ENCODE results near the gene MORN4.

The MORN4 gene

DNA sequence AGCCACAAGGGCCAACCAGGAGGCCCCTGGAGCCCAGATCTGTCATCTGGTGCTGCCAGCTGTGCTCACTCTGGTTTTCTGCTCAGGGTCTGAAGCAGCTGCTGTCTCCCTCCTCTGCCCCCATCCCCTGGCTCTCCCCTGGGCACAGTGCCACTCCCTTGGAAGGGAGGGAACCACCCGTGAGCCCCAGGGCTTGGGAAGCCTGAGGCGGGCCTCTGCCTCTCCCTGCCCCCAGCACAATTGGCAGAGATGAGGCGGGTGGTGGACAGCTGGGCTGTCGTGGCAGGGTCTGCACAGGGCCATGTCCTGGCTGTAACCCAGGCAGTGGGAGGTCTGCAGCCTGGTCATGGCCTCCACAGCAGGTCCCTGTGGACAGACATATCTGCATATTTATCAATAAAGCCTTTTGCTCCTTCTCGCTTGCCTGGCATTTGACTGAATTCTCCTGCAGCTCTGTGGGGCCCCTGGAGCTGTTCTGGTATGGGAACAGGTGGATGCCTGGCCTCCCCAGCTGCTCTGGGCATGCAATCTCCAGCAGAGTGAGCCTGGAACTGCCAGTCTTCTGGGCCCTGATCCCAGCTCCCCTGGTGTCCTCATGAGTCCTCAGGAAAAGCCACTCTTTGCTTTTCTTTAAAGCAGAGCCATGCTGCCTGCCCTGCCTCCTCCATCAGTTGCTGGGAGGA lies 62.4 kb downstream of the MORN4 start:
- TF ChIP-seq, protein P1, sequence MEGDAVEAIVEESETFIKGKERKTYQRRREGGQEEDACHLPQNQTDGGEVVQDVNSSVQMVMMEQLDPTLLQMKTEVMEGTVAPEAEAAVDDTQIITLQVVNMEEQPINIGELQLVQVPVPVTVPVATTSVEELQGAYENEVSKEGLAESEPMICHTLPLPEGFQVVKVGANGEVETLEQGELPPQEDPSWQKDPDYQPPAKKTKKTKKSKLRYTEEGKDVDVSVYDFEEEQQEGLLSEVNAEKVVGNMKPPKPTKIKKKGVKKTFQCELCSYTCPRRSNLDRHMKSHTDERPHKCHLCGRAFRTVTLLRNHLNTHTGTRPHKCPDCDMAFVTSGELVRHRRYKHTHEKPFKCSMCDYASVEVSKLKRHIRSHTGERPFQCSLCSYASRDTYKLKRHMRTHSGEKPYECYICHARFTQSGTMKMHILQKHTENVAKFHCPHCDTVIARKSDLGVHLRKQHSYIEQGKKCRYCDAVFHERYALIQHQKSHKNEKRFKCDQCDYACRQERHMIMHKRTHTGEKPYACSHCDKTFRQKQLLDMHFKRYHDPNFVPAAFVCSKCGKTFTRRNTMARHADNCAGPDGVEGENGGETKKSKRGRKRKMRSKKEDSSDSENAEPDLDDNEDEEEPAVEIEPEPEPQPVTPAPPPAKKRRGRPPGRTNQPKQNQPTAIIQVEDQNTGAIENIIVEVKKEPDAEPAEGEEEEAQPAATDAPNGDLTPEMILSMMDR (conservative IDR thresholded peaks at IDR 0.05), result no peak
- H3K27ac ChIP-seq, result no peak overlapping the region

DNA sequence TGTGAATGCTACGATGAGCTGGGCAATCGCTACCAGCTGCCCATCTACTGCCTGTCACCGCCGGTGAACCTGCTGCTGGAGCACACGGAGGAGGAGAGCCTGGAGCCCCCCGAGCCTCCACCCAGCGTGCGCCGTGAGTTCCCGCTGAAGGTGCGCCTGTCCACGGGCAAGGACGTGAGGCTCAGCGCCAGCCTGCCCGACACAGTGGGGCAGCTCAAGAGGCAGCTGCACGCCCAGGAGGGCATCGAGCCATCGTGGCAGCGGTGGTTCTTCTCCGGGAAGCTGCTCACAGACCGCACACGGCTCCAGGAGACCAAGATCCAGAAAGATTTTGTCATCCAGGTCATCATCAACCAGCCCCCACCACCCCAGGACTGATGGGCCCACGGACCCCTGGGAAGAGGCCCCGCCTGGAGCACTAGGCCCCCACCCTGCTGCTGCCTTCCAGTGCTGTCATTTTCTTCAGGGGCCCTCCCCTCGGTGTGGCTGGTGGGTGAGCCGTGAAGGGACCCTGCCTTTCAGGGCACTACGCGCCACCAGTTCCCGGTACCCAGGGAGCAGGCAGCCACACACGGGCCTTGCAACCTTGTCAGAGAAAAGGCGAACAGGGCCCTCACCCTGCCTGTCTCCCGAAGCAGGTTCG lies 63.0 kb downstream of the MORN4 start:
- TF ChIP-seq, protein P1 (conservative IDR thresholded peaks at IDR 0.05), result no peak
- no peak overlapping the region for H3K27ac ChIP-seq

DNA sequence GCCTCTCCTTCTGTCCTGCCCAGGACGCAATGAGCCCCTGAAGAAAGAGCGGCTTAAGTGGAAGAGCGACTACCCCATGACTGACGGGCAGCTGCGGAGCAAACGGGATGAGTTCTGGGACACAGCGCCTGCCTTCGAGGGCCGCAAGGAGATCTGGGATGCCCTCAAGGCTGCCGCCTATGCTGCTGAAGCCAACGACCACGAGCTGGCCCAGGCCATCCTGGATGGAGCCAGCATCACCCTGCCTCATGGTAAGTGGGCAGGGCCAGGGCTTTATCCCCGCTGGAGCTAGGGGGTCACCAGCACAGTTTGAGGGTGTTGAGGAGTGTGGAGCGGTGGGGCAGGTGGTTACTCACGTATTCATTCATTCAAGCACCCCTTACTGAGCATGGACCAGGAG lies 65.4 kb downstream of the MORN4 start:
- TF ChIP-seq, protein P1 (conservative IDR thresholded peaks at IDR 0.05), result no peak
- no peak overlapping the region for H3K27ac ChIP-seq

DNA sequence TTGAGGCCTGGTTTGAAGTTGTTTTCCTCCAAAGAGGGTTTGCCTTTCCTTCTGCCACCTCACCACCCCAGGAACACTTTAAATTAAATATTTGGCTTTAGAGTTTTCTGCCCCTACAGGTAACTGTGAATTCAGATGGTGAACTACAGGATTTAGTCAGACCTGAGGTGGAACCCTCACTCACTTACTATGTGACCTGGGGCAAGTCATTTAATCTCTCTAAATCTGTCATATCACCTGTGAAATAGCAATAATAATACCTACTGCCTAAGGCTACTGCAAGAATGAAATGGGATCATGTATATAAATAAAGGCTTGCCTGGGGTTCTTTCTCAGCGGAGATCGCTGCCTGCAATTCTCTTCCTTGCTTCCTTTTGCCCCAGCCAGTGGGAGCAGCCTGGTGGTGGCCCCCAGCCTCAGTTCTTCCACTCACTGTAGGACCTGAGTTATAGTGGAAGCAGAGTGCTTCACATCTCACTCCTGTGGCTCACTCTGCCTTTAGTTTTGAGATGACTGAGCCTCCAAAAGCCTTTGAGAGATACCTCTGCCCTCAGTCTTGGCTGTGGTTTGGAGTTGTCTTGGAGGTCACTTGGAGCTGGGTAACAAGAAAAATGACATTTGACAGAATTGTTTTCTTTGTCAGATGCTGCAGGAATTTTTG lies 66.8 kb downstream of the MORN4 start:
- TF ChIP-seq, protein P1 (conservative IDR thresholded peaks at IDR 0.05), result no peak

DNA sequence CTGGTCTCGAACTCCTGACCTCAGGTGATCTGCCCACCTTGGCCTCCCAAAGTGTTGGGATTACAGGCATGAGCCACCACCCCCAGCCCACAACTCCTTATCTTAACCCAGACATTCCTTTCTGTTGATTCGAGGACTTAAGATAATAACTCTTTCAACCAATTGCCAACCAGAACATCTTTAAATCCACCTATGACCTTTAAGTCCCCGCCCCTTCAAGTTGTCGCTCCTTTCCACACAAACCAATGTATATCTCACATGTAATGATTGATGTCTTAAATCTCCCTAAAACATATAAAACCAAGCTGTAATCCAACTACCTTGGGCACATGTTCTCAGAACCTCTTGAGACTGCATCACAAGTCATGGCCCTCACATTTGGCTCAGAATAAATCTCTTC lies 68.5 kb downstream of the MORN4 start:
- TF ChIP-seq, protein P1 (conservative IDR thresholded peaks at IDR 0.05), result no peak
- H3K27ac ChIP-seq, result no peak overlapping the region

More for the DNA sequence above, 66.8 kb downstream of the MORN4 start:
- no peak overlapping the region for H3K27ac ChIP-seq
